Fibroblast of skin of abdomen (primary cell): ENCODE measurements around the gene DLGAP5.

ENCODE experiments used
- DNase-seq: peaks from one replicate; pipeline ENCODE4 v3.0.0-alpha.2; 2013

DLGAP5 gene

GRCh38 chr14:55188686-55189295 is 2.6 kb downstream of the DLGAP5 start:
- DNase-seq = no peak

DNA sequence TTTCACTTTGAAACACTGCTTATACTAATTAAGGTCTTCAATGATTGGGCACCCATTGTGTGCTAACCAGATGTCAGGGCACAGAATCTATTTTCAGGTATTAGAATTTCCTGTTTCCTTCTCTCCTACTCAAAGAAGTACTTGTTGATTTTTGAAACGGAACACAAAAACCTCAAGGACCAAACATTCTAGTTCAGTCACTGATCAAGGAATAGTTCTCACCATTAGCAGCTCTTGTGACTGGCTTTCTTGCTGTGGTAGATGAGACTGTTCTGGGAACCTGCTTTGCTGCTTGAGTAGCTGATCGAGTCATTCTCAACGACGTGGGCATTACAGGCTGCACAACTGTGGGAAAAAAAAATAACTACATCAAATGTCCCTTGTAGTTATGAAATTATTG is 11.0 kb downstream of the DLGAP5 start:
- DNase-seq = no peak

DNA sequence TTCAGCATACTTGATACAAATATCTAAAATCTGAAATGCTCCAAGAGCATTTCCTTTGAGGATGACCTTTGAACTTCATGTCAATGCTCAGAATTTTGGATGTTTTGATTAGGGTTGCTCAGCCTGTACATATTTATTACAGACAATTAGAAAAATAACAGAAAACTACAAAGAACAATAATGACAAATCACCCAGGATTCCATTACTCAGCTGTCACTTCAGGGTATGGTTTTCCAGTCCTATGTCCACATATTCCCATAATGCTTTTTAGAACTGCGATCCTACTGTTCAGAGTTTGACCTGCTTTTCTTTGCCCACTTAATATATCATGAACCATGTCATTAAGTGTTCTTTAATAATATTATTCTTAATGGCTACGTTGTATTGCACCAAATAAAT is 11.4 kb downstream of the DLGAP5 start:
- no peak for DNase-seq

- no peak for DNase-seq
Observed at GRCh38 chr14:55170526-55170925, 20.9 kb downstream of the DLGAP5 start.

DNA sequence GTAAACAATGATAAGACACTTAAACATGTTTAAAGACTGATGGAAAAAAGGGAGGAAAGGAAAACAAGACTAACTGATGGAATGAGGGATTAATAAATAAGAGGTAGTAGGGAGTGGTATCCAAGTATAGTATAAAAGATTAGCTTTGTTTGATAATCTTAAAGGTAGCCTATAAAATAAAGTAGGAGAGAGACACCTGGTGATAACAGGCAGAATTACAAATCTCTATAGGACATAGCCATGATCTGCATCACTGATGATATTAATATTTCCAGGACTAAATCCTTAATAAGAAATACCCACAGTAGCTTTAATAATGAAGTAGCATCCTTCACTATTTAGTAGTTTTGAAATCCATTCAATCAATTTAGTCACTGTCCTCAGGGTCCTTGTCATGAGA is 30.4 kb downstream of the DLGAP5 start:
- DNase-seq = peak; percentile 43

- no peak for DNase-seq
Observed at GRCh38 chr14:55158412-55158811, 33.0 kb downstream of the DLGAP5 start.

DNA sequence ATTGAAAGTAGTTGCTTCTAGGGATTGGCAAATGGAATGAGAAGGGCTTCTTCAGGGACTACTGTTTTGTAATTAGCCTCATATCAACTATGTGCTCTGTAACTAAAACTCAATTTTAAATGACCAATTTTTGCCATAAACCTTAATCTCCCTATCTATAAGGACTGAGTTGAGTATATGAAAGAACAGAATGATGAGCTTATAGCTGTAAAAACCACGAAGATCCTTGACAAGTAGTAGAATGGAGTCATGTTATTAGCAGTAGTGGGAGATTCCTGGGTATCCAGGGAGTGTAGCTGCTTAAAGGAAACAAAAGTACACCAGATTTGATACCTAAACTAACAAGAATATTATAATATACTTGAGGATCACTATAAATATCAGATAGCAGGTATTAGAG is 34.3 kb downstream of the DLGAP5 start:
- no peak for DNase-seq

- DNase-seq = no peak
Observed at GRCh38 chr14:55153951-55154350, 37.4 kb downstream of the DLGAP5 start.

DNA sequence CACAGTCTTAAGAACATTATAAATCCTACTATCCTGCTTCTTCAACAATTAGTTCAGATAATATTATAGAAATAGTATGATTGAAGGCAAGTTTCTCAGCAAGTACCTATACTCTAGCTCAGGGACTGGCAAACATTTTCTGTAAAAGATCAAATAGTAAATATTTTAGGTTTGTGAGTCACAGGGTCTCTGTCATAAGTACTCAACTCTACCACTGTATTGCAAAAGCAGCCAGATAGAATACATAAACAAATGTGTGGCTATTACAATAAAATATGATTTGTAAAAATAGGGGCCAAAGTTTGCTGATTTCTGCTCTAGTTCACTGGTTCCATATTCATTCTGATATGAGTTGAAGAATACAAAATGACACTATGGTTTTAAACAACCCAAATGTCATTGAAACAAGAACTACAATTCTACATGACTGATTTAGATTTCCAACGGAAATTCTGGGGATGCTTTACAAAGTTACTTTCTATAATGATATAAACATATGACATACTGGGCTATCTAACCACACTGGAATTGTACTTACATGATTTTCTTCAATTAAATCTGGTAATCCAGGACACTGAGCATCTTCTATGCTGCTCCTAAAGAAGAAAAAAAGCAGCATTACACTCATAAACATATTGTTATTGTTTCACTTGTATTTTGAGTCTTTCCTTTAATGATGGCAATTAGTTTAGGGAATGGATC is 39.2 kb downstream of the DLGAP5 start:
- DNase-seq = no peak

DNA sequence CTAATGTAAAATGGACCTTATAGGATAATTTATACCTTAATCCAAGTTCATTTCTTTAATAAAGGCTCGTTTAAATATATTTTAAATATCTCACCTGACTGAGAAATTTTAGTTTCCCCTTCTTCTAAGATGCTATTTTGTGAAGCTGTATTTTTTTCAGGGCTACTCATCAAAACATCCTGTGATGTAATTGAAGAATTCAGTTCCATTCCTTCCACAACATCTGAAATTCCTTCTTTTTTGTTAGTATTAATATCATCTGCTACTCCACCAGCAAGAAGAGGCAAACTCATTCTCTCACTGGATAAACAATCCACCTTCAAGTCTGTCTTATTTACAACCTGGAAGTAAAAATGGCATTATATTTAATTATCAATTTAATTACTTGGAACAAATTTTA is 39.8 kb downstream of the DLGAP5 start:
- DNase-seq = no peak

- no peak for DNase-seq
Observed at GRCh38 chr14:55146425-55146824, 45.0 kb downstream of the DLGAP5 start.

GRCh38 chr14:55142466-55142865 is 48.9 kb downstream of the DLGAP5 start:
- no peak for DNase-seq

DNA sequence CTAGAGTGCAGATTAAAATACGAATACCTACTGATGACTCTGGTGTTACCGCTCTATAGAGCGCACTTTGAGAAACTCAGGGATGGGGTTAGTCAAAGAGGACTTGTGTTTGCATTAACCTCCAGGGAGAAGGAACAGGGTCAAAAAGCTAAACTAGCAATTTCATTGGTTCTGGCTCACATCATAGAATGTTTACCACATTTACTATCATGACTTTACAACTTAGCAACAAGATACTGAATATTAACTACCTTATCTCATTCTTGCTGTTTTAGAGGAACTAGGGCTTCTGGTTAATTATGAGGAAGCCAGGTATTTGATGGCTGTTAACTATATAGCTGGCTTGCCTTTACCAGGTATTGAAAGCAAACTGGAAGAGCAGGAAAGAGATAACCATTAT is 49.6 kb downstream of the DLGAP5 start:
- DNase-seq = no peak

DNA sequence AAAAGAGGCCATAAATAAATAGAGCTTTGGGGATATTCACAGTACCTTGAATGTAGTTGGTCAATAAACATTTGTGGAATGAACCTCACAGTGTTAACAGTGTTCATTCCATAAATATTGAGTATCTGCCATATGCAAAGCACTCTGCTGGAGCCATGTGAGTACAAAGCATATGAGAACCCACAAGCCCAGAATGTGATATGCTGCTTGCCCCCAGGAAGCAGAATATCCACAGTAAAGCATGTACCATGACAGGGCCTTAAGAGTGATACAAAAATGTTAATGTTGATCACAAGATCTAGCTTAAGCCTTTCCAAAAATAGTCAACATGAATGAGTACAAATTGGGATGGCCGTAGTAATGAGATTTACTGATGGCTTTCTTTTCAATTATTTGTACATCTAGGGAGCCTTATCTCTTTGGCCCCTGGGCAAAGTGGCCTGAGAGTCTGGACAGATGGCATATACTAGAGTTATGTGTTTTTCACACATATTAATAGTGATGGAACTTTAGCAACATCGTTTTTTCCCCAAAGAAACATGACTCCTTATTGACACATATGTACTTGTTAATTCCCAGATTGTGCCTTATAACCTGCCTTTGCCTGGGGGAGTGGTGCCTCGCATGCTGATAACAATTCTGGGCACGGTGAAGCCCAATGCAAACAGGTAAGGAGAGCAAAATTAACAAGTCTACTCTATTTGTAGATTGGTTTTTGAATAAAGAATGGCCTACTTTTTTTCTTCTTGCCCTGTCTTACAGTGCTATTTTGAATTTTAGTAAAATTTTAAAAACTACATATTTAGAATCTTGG is 51.5 kb downstream of the DLGAP5 start:
- no peak for DNase-seq

- DNase-seq = no peak
Observed at GRCh38 chr14:55139141-55139540, 52.2 kb downstream of the DLGAP5 start.

DNA sequence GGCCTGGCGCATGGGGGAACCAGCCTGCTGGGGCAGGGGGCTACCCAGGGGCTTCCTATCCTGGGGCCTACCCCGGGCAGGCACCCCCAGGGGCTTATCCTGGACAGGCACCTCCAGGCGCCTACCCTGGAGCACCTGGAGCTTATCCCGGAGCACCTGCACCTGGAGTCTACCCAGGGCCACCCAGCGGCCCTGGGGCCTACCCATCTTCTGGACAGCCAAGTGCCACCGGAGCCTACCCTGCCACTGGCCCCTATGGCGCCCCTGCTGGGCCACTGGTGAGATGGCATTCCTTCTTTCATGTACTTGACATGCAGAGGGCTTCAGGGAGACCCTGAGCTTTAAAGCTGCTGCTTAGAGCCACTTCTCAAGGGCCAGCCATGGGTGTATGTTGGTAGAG is 53.3 kb downstream of the DLGAP5 start:
- no peak for DNase-seq

DNA sequence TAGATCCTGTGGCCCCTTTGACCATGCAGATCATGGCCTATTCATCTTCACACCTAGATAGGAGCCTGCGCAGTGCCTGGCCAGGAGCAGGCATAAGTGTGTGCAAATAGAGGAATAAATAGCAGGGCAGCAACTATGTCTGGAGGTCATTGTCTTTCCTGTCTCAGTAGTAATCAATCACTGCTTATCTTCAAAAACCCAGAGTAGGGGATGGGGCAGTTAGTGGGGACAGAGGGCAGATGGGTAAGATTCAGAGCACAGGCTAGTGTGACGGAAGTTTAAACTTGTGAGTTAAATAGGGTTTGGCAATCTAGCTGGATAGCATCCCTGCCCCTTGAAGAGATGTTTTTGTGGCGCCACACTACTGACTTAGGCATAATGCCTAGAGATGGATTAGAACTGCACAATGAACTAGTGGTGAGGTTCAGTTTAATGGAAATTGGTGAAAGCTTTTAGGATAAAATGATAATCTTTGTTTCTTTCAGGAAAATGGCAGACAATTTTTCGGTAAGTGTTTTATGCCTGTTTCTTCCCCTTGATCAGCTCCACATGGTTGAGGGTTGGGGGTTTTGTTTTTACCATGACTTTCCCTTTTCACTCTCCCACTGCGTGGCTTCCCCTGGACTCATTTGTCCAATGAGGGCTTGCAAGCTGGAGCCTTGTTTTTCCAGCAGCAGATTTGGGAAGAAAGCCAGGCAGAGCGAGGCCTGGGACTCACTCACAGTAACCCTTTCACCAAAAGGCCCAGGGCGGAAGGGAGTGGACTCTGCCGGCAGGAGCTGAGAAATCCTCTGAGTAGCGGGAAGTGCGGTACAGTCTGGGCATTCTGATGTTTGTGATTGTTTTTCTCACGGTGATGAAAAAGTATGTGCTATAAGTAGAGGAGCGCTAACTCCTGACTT is 54.2 kb downstream of the DLGAP5 start:
- peak; percentile 72 for DNase-seq

DNA sequence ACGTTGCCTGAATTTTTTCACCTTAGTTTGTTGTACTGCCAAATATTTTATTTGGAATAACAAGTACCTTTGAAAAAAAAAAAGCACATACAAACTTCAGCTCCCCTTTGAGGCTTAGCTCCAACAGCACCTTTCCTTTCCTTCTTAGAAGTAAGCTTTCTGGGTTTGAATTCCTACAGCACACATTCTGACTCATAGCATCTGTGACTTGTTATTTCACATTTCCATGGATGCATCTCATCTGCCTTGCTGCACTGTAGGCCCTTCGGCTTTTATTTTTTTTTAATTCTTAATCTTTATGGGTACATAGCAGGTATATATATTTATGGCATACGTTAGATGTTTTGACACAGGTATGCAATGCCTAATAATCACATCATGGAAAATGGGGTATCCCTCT is 55.1 kb downstream of the DLGAP5 start:
- DNase-seq = peak; percentile 61

GRCh38 chr14:55133416-55133815 is 58.0 kb downstream of the DLGAP5 start:
- peak; percentile 32 for DNase-seq

- DNase-seq = no peak
Observed at GRCh38 chr14:55131370-55132137, 59.8 kb downstream of the DLGAP5 start.

DNA sequence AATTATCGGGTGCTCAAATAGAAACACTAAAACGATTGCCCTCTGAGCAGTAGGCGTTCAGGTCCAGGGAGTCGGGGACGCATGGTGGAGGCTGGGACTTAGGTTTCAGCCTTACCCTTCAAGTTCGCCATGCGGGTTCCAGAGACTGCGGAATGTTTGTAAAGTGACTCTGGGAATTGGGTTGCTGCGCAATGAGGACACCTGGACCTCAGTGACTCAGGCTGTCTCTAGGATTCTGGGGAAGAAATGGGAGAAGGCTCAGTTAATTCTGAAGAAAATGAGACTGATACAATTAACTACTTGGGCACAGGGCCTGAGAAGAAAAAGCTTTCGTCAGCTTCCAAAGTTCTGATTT is 61.2 kb downstream of the DLGAP5 start:
- DNase-seq = no peak
